H1 (cell line): ENCODE measurements around the gene SLC25A39. TPM values are rescaled to one million over a fixed set of nuclear protein-coding genes. Genes with fewer than 3 reads are reported as not detected.

Source experiments
- CTCF ChIA-PET: fragments of 300-600 bp; sonication (Branson Sonifier 250); formaldehyde crosslinking; loops from one replicate; lab custom pipeline; 2021; ENCODE audit not compliant: partially characterized antibody; lab: Charles Lee
- POLR2A ChIA-PET: fragments of 300-600 bp; sonication (Branson Sonifier 250); formaldehyde crosslinking; loops from one replicate; lab custom pipeline; 2021; ENCODE audit warnings: inconsistent platforms; ENCODE audit not compliant: partially characterized antibody; lab: Charles Lee
- DNase-seq, 2 experiments: peaks; one replicate each; pipeline versions ENCODE4 v3.0.0 to v3.0.0-alpha.2; 2010 to 2022; ENCODE audit warnings: low spot score in 2 of 2, low read depth in 1 of 2, mixed read lengths in 1 of 2
- FAIRE-seq: peaks from 2 replicates; lab custom pipeline; 2011; peaks lifted over from hg19 to GRCh38; lab: Jason Lieb, UNC
- H2AFZ ChIP-seq: 2 replicates; pipeline ENCODE4 v1.8.1; 2012; ENCODE audit warnings: low read length, inconsistent platforms
- H2AK5ac ChIP-seq: 2 replicates; pipeline ENCODE4 v1.6.1; 2013; ENCODE audit warnings: low read depth, low read length
- H2BK120ac ChIP-seq: replicated peaks from 2 replicates; pipeline ENCODE3; 2013; ENCODE audit warnings: low read depth, low read length, inconsistent platforms
- H2BK12ac ChIP-seq: 2 replicates; pipeline ENCODE4 v1.6.1; 2013; ENCODE audit warnings: low read depth, low read length
- H2BK15ac ChIP-seq: 2 replicates; pipeline ENCODE4 v1.6.1; 2013; ENCODE audit warnings: low read length
- H2BK20ac ChIP-seq: 2 replicates; pipeline ENCODE4 v1.6.1; 2013; ENCODE audit warnings: low read length
- H2BK5ac ChIP-seq: 2 replicates; pipeline ENCODE4 v1.6.1; 2013; ENCODE audit warnings: low read depth, low read length
- H3K14ac ChIP-seq: 2 replicates; pipeline ENCODE4 v1.6.1; 2013; ENCODE audit warnings: inconsistent platforms; ENCODE audit not compliant: insufficient read length
- H3K18ac ChIP-seq: 2 replicates; pipeline ENCODE4 v1.6.1; 2013; ENCODE audit warnings: low read length; ENCODE audit errors: extremely low read depth
- H3K23ac ChIP-seq: 2 replicates; pipeline ENCODE4 v1.6.1; 2013; ENCODE audit warnings: inconsistent platforms; ENCODE audit not compliant: insufficient read length
- H3K23me2 ChIP-seq: 2 replicates; pipeline ENCODE4 v1.6.1; 2013; ENCODE audit warnings: low read depth, low read length
- H3K27ac ChIP-seq: 2 replicates; pipeline ENCODE4 v1.6.1; 2011; ENCODE audit warnings: low read depth, low read length, inconsistent platforms
- H3K27me3 ChIP-seq, 4 experiments: replicated peaks in 1 of 4; 1 replicate in 1 of 4; 2 replicates in 3 of 4; pipeline versions ENCODE4 v1.6.1 to v1.8.1; 2011 to 2013; ENCODE audit warnings: low read length in 3 of 4, mild to moderate bottlenecking in 3 of 4, inconsistent platforms in 2 of 4, mixed read lengths in 2 of 4, moderate library complexity in 1 of 4; ENCODE audit not compliant: control insufficient read depth in 3 of 4, insufficient read depth in 3 of 4; ENCODE audit errors: extremely low read depth in 1 of 4
- H3K36me3 ChIP-seq, 4 experiments: 2 replicates each; pipeline versions ENCODE4 v1.6.1 to v1.8.1; 2011 to 2013; ENCODE audit warnings: mild to moderate bottlenecking in 4 of 4, low read length in 3 of 4, moderate library complexity in 2 of 4, control low read depth in 1 of 4, inconsistent platforms in 1 of 4; ENCODE audit not compliant: insufficient read depth in 4 of 4, control insufficient read depth in 2 of 4
- H3K4ac ChIP-seq: replicated peaks from 2 replicates; pipeline ENCODE3; 2013; ENCODE audit warnings: low read length, low read depth, mixed read lengths, inconsistent platforms; ENCODE audit not compliant: insufficient read length
- H3K4me1 ChIP-seq, 4 experiments: replicated peaks in 1 of 4; 1 replicate in 1 of 4; 2 replicates in 3 of 4; pipeline versions ENCODE4 v1.6.1 to v1.8.1; 2011 to 2013; ENCODE audit warnings: low read length in 3 of 4, inconsistent platforms in 2 of 4, mixed read lengths in 1 of 4; ENCODE audit not compliant: insufficient read depth in 4 of 4, control insufficient read depth in 3 of 4
- H3K4me2 ChIP-seq, 2 experiments: 2 replicates each; pipeline versions ENCODE4 v1.6.1 to v1.8.1; 2011 to 2013; ENCODE audit warnings: low read depth in 2 of 2, low read length in 2 of 2, control low read depth in 1 of 2, inconsistent platforms in 1 of 2, mild to moderate bottlenecking in 1 of 2; ENCODE audit not compliant: insufficient read depth in 1 of 2
- H3K4me3 ChIP-seq, 4 experiments: fragments of 200-600, 300-600 bp in 1 of 4; sonication (generic), shearing (Covaris generic), sonication (Bioruptor Twin) in 1 of 4; 2 replicates each; pipeline versions ENCODE4 v1.5.1 to v1.8.1; 2011 to 2016; ENCODE audit warnings: low read length in 4 of 4, low read depth in 3 of 4, control low read depth in 2 of 4, inconsistent platforms in 2 of 4, mild to moderate bottlenecking in 2 of 4, mixed read lengths in 1 of 4, moderate library complexity in 1 of 4; ENCODE audit not compliant: insufficient read depth in 2 of 4; ENCODE audit errors: extremely low read depth in 1 of 4
- H3K56ac ChIP-seq: replicated peaks from 2 replicates; pipeline ENCODE3; 2013; ENCODE audit warnings: low read depth, mild to moderate bottlenecking, mixed read lengths, low read length, inconsistent platforms; ENCODE audit not compliant: insufficient read length
- H3K79me1 ChIP-seq: 2 replicates; pipeline ENCODE4 v1.6.1; 2013; ENCODE audit warnings: low read depth, low read length, control low read depth
- H3K79me2 ChIP-seq, 2 experiments: 2 replicates each; pipeline versions ENCODE4 v1.6.1 to v1.8.1; 2012 to 2013; ENCODE audit warnings: low read length in 2 of 2, mild to moderate bottlenecking in 2 of 2, inconsistent platforms in 1 of 2; ENCODE audit not compliant: insufficient read depth in 2 of 2, control insufficient read depth in 1 of 2
- H3K9ac ChIP-seq, 4 experiments: replicated peaks in 1 of 4; 1 replicate in 1 of 4; 2 replicates in 3 of 4; pipeline versions ENCODE4 v1.6.1 to v1.8.1; 2011 to 2013; ENCODE audit warnings: low read depth in 3 of 4, low read length in 3 of 4, control low read depth in 2 of 4, mild to moderate bottlenecking in 2 of 4, moderate library complexity in 2 of 4, inconsistent platforms in 1 of 4; ENCODE audit errors: extremely low read depth in 1 of 4
- H3K9me3 ChIP-seq, 2 experiments: 2 replicates each; pipeline versions ENCODE4 v1.6.1 to v1.8.1; 2012 to 2013; ENCODE audit warnings: mild to moderate bottlenecking in 2 of 2, moderate library complexity in 2 of 2, control low read depth in 1 of 2, inconsistent platforms in 1 of 2, low read depth in 1 of 2, low read length in 1 of 2, mixed read lengths in 1 of 2; ENCODE audit not compliant: insufficient read depth in 2 of 2
- H4K20me1 ChIP-seq, 2 experiments: replicated peaks in 1 of 2; 2 replicates each; pipeline versions ENCODE3 to v1.8.1; 2011 to 2013; ENCODE audit warnings: inconsistent platforms in 2 of 2, low read length in 2 of 2, mild to moderate bottlenecking in 1 of 2; ENCODE audit not compliant: insufficient read depth in 2 of 2, control insufficient read depth in 1 of 2
- H4K5ac ChIP-seq: 2 replicates; pipeline ENCODE4 v1.6.1; 2013; ENCODE audit warnings: low read length, low read depth, mixed read lengths, inconsistent platforms; ENCODE audit not compliant: insufficient read length
- H4K8ac ChIP-seq: 2 replicates; pipeline ENCODE4 v1.8.0; 2013; ENCODE audit warnings: mild to moderate bottlenecking, moderate library complexity, low read length, inconsistent platforms; ENCODE audit not compliant: insufficient read depth; ENCODE audit errors: extremely low read depth
- H4K91ac ChIP-seq: replicated peaks from 2 replicates; pipeline ENCODE3; 2013; ENCODE audit warnings: low read length, mixed read lengths, inconsistent platforms; ENCODE audit not compliant: insufficient read length
- CEBPB ChIP-seq: IDR thresholded peaks from 2 replicates; pipeline ENCODE4 v1.6.1; 2012; ENCODE audit warnings: low read depth, low read length
- CHD1 ChIP-seq: IDR thresholded peaks from 2 replicates; pipeline ENCODE4 v1.6.1; 2012; ENCODE audit warnings: low read depth, low read length, improper control_type of control experiment
- KDM5A ChIP-seq: fragments of 200-600 bp; IDR thresholded peaks from 2 replicates; pipeline ENCODE4 v1.7.1; 2012; ENCODE audit warnings: mild to moderate bottlenecking, low read length, inconsistent platforms, mixed read lengths
- PHF8 ChIP-seq: fragments of 200-600 bp; sonication (generic); conservative IDR thresholded peaks from 2 replicates; pipeline ENCODE4 v1.7.1; 2012; ENCODE audit warnings: low read depth, mild to moderate bottlenecking, inconsistent platforms, low read length, moderate library complexity
- POLR2A ChIP-seq, 2 experiments: IDR thresholded peaks; 1 replicate in 1 of 2; 2 replicates in 1 of 2; pipeline ENCODE4 v1.6.1; 2011; ENCODE audit warnings: low read depth in 2 of 2, low read length in 2 of 2, mild to moderate bottlenecking in 2 of 2; ENCODE audit errors: control extremely low read depth in 1 of 2
- POU5F1 ChIP-seq: IDR thresholded peaks from 2 replicates; pipeline ENCODE4 v1.6.1; 2011; ENCODE audit warnings: low read depth, mild to moderate bottlenecking, low read length, moderate library complexity
- SRF ChIP-seq: IDR thresholded peaks from 2 replicates; pipeline ENCODE4 v1.6.1; 2011; ENCODE audit warnings: mild to moderate bottlenecking, low read depth, low read length, moderate library complexity
- WGBS, 2 experiments: shearing (Covaris generic) in 1 of 2; methylation state at CpG; one replicate each; pipeline versions ENCODE4 v1.1.6 to v1.1.7; 2013 to 2015; ENCODE audit warnings: low lambda C conversion rate in 2 of 2, mixed read lengths in 2 of 2, inconsistent platforms in 1 of 2, low coverage in 1 of 2, missing lambda C conversion rate in 1 of 2; ENCODE audit not compliant: insufficient replicate concordance in 2 of 2, insufficient coverage in 1 of 2, insufficient read length in 1 of 2; ENCODE audit errors: extremely low coverage in 1 of 2, missing lambda C conversion rate in 1 of 2; 5-methylcytosine and 5-hydroxymethylcytosine counted together
- polyA plus RNA-seq, 7 experiments: library from polyadenylated mRNA; depleted of rRNA in 3 of 7; stranded (reverse) in 5 of 7; unstranded in 2 of 7; fragments of >200 nt in 5 of 7; fragments of 200-250 nt in 2 of 7; gene quantifications; 1 replicate in 5 of 7; 2 replicates in 1 of 7; 4 replicates in 1 of 7; pipeline versions ENCODE4 v1.2.1 to v1.2.3, GENCODE V29; 2011 to 2013; ENCODE audit warnings: missing spikeins in 2 of 7, mixed read lengths in 2 of 7
- total RNA-seq: library from RNA; stranded (reverse); fragmentation: NEBNext Ultra II Directional; extraction: Animal tissue kit (Norgen Biotek cat#: 25700); gene quantifications from 2 replicates; pipeline ENCODE4 v1.2.1, GENCODE V29; 2021
- TF ChIP-seq, protein P1 (sequence below): IDR thresholded peaks from 2 replicates; pipeline ENCODE4 v1.6.1; 2012; ENCODE audit warnings: inconsistent platforms

Gene SLC25A39
- total and polyA plus RNA-seq, 2 of the 8 experiments (the other 6 are each of a cell fraction or from before 2014, with no cell fraction given) = 200 to 291 TPM

DNA sequence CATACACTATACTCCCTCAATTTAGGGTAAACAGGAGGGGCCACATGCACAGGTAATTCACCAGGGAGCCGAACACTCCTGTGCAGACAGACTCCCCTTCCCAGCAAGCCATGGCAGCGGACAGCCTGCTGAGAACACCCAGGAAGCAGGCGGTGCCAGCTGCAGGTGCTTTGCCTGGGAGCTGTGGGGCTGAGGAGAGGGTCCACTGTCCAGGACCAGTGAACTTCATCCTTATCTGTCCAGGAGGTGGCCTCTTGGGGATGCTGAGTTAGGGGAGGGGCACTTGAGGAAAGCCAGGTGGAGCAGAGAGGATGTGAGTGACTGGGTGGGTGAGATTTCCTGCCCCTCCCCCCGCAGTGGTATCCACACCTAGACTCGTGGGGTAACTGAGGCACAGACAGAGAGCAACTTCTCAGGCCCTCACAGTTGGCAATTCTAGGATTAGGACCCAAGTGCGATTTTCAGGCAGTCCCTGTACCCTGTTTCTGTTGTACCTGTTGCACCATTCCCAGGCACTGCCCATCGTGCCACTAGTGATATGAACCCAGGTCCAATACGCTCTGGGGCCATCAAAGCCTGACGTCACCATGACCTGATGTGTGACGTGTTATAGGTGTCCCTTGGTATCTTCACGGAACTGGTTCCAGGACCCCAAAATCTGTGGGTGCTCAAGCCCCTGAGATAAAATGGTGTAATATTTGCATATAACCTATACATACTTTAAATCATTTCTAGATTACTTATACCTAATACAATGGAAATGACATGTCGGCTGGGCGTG is 21.6 kb upstream of the SLC25A39 start:
- H2AK5ac ChIP-seq = no peak overlapping the region
- ChIA-PET POLR2A (interaction anchor here (0.8 to 3.4 kb wide), 6 partner anchors 9 to 148 kb away, joined by 3 to 21 read pairs (median 8); no protein-coding TSS in a partner anchor), CTCF (interaction anchor here (0.7 to 3.6 kb wide), 29 partner anchors 9 to 402 kb away, joined by 3 to 70 read pairs (median 6); partner anchors contain the start of gene SLC25A39)
- H3K79me2 ChIP-seq = peaks cover 0 to 3% of the 10 kb centered on the region in 2 experiments; a peak in 1 of 4 replicates
- no peak overlapping the region for H2BK5ac ChIP-seq
- no peak overlapping the region for H4K91ac ChIP-seq
- H3K27me3 ChIP-seq = peaks cover 0 to 3% (median 0%) of the 10 kb centered on the region in 4 experiments; a peak in 3 of 7 replicates
- peaks cover 0 to 2% (median 0%) of the 10 kb centered on the region in 4 experiments; a peak in 1 of 8 replicates for H3K36me3 ChIP-seq
- H2BK15ac ChIP-seq = no peak overlapping the region
- no peak overlapping the region for H3K14ac ChIP-seq
- H3K4me3 ChIP-seq = peak overlapping the region; percentile 27 to 80 (median 64); a peak in 5 of 8 replicates
- no peak overlapping the region for H2BK20ac ChIP-seq
- H4K8ac ChIP-seq = no peak overlapping the region
- no peak overlapping the region for H2AFZ ChIP-seq
- no peak overlapping the region for H3K9ac ChIP-seq
- no peak overlapping the region for H3K27ac ChIP-seq
- peaks cover 4 to 14% of the 10 kb centered on the region in 2 experiments for H4K20me1 ChIP-seq
- H3K4me1 ChIP-seq = peaks cover 0 to 2% (median 0%) of the 10 kb centered on the region in 4 experiments; a peak in 3 of 7 replicates
- H3K23me2 ChIP-seq = peaks cover 4% of the 10 kb centered on the region; the same call in 1 of the 2 replicates
- no peak overlapping the region for H3K56ac ChIP-seq
- H3K18ac ChIP-seq = no peak overlapping the region
- no peak overlapping the region for H3K4ac ChIP-seq
- DNase-seq (no peak), FAIRE-seq (no peak)
- no peak overlapping the region for H4K5ac ChIP-seq
- H3K23ac ChIP-seq = no peak overlapping the region
- peak overlapping the region; percentile 62 to 90; a peak in 3 of 4 replicates for H3K4me2 ChIP-seq
- 76% methylated on average over 13 of the region's 13 CpGs; no CpG with 5 or more reads in 1 of the 2 experiments for WGBS, 2 experiments
- H2BK120ac ChIP-seq = no peak overlapping the region
- no peaks in the 10 kb centered on the region for H3K9me3 ChIP-seq
- TF ChIP-seq, protein P1, sequence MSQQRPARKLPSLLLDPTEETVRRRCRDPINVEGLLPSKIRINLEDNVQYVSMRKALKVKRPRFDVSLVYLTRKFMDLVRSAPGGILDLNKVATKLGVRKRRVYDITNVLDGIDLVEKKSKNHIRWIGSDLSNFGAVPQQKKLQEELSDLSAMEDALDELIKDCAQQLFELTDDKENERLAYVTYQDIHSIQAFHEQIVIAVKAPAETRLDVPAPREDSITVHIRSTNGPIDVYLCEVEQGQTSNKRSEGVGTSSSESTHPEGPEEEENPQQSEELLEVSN = no peak
- TF ChIP-seq CHD1 (no peak), SRF (no peak), CEBPB (no peak), POLR2A (IDR thresholded peaks at IDR 0.05; ENCODE audit: control extremely low read depth in 1 of 2, low read depth in 2 of 2, low read length in 2 of 2) (no peak), KDM5A (no peak), PHF8 (no peak), POU5F1 (no peak)
- H3K79me1 ChIP-seq = no peaks in the 10 kb centered on the region
- H2BK12ac ChIP-seq = no peak overlapping the region
